ENCODE data around the gene CMAS.

The CMAS gene

DNA sequence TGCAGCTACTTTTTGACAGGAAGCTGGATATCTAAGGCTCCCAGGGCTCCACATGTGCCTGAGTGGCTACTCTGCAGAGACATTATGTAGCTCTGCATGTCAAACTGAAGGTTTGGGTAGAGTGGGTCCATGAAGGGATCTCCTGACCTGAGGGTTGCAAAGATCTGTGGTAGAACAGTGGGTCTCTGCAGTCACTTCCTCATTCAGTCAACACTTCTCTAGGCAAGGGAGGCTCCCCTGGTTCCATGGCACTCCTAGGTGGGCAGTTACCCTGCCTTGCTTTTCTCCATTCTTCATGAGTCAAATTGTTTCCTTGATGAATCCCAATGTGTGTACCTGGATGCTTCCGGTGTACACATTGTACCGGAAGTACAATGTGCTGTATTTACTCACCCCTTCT lies 57.4 kb downstream of the CMAS start:
- Mint-ChIP-seq H3K27ac (no peak overlapping the region), H3K4me3 (no peak overlapping the region), H3K9me3 (peaks cover 21% of the 10 kb centered on the region), H3K36me3 (ENCODE audit: low read depth) (no peaks in the 10 kb centered on the region), H3K4me1 (no peaks in the 10 kb centered on the region), H3K27me3 (ENCODE audit: low read depth) (no peaks in the 10 kb centered on the region)
- no peak for TF ChIP-seq CTCF (IDR thresholded peaks at IDR 0.05; ENCODE audit: unreplicated experiment in 3 of 3)

DNA sequence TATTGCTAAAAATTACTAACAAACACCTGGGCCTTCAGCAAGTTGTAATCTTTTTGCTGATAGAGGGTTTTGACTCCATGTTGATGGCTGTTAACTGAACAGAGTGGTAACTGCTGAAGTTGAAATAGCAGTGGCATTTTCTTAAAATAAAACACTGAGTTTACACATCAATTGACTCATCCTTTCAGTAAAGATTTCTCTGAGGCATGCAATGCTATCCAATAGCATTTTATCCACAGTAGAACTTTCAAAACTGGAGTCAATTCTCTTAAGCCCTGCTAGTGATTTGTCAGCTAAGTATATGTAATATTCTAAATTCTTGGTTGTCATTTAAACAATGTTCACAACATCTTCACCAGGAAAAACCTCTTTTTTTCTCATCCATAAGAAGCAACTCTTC lies 59.5 kb downstream of the CMAS start:
- Mint-ChIP-seq H3K4me1 (no peaks in the 10 kb centered on the region), H3K9me3 (peaks cover 14% of the 10 kb centered on the region), H3K36me3 (ENCODE audit: low read depth) (no peaks in the 10 kb centered on the region), H3K27ac (no peak overlapping the region), H3K27me3 (ENCODE audit: low read depth) (no peaks in the 10 kb centered on the region), H3K4me3 (no peak overlapping the region)
- TF ChIP-seq CTCF (IDR thresholded peaks at IDR 0.05; ENCODE audit: unreplicated experiment in 3 of 3) = no peak

DNA sequence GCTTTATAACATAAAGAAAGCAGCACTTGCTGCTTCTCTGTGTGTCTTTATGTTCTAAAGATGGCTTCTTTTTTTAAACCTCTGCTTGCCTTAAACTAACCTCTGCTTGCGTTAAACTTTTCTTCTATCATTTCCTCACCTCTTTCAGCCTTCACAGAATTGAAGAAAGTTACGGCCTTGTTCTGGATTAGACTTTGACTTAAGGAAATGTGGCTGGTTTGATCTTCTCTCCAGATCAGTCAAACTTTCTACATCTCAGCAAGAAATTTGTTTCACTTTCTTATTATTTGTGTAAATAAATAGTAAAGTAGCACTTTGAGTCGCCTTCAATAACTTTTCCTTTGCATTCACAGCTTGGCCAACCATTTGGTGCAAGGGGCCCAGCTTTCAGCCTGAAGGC lies 64.2 kb downstream of the CMAS start:
- Mint-ChIP-seq H3K27ac (no peak overlapping the region), H3K36me3 (ENCODE audit: low read depth) (no peaks in the 10 kb centered on the region), H3K4me1 (no peaks in the 10 kb centered on the region), H3K4me3 (no peak overlapping the region), H3K27me3 (ENCODE audit: low read depth) (no peaks in the 10 kb centered on the region), H3K9me3 (peaks cover 14% of the 10 kb centered on the region)
- no peak for TF ChIP-seq CTCF (IDR thresholded peaks at IDR 0.05; ENCODE audit: unreplicated experiment in 3 of 3)

Data from nephron (organoid).